HepG2 (cell line): Measurements from ENCODE around the gene DNMT1. TPM values are rescaled to one million over a fixed set of nuclear protein-coding genes. Genes with fewer than 3 reads are reported as not detected.

Source experiments
- ATAC-seq: fragments of 200-7000 bp; cut with Tn5 transposase; 3 replicates; pipeline ENCODE4 v1.9.1; 2020; ENCODE audit warnings: mild to moderate bottlenecking, moderate library complexity
- BruUV-seq: library from RNA; stranded (reverse); fragments of 400-500 nt; replicated peaks from 2 replicates; lab custom pipeline; 2021; lab: Mats Ljungman, UMichigan
- CTCF ChIA-PET: fragments of 300-600 bp; formaldehyde crosslinking; extraction: SDS; loops from one replicate; lab custom pipeline; 2021; ENCODE audit warnings: low total read pairs, inconsistent platforms, low intra/inter-chr PET ratio; lab: Yijun Ruan, JAX
- POLR2A ChIA-PET: fragments of 350-600 bp; sonication (Branson Sonifier 250); formaldehyde crosslinking; loops from one replicate; lab custom pipeline; 2020; ENCODE audit warnings: antibody characterized with exemption, inconsistent platforms; lab: Yijun Ruan, JAX
- DNase-seq: peaks from one replicate; pipeline ENCODE4 v3.0.0-alpha.2; 2015; ENCODE audit warnings: low spot score
- FAIRE-seq: peaks from 3 replicates; lab custom pipeline; 2011; peaks lifted over from hg19 to GRCh38; lab: Jason Lieb, UNC
- H2AFZ ChIP-seq: one replicate; pipeline ENCODE4 v1.6.1; 2011; ENCODE audit warnings: low read length, inconsistent platforms
- H3K27ac ChIP-seq: fragments of 300-600 bp; 3 replicates; pipeline ENCODE4 v1.8.0; 2011; ENCODE audit warnings: mixed run types, mild to moderate bottlenecking, mixed read lengths, low read length, inconsistent platforms; ENCODE audit not compliant: insufficient read depth; ENCODE audit errors: extremely low read length
- H3K27me3 ChIP-seq, 2 experiments: fragments of 200-600 bp in 1 of 2; 2 replicates in 1 of 2; 3 replicates in 1 of 2; pipeline versions ENCODE4 v1.6.0 to v1.8.0; 2011; ENCODE audit warnings: low read length in 2 of 2, mild to moderate bottlenecking in 2 of 2, moderate library complexity in 2 of 2, inconsistent platforms in 1 of 2; ENCODE audit not compliant: insufficient read depth in 2 of 2, control insufficient read depth in 1 of 2
- H3K36me3 ChIP-seq, 2 experiments: fragments of 200-600 bp in 1 of 2; replicated peaks in 1 of 2; 2 replicates in 1 of 2; 3 replicates in 1 of 2; pipeline versions ENCODE4 v1.5.1 to v1.8.0; 2011; ENCODE audit warnings: low read length in 2 of 2, inconsistent platforms in 1 of 2; ENCODE audit not compliant: insufficient read depth in 2 of 2, control insufficient read depth in 1 of 2
- H3K4me1 ChIP-seq: 2 replicates; pipeline ENCODE4 v1.5.1; 2012; ENCODE audit warnings: low read length, inconsistent platforms; ENCODE audit not compliant: insufficient read depth
- H3K4me2 ChIP-seq: 2 replicates; pipeline ENCODE4 v1.6.0; 2011; ENCODE audit warnings: low read depth, low read length, inconsistent platforms
- H3K4me3 ChIP-seq, 3 experiments: fragments of 200-600 bp in 1 of 3; sonication (generic), shearing (Covaris generic) in 1 of 3; replicated peaks in 1 of 3; 2 replicates each; pipeline ENCODE4 v1.5.1; 2011 to 2016; ENCODE audit warnings: low read length in 3 of 3, inconsistent platforms in 2 of 3, low read depth in 2 of 3, mild to moderate bottlenecking in 2 of 3, control low read depth in 1 of 3, mixed read lengths in 1 of 3; ENCODE audit not compliant: insufficient read depth in 1 of 3
- H3K79me2 ChIP-seq: one replicate; pipeline ENCODE4 v1.6.1; 2011; ENCODE audit warnings: low read length, inconsistent platforms; ENCODE audit not compliant: insufficient read depth
- H3K9ac ChIP-seq: 2 replicates; pipeline ENCODE4 v1.6.0; 2011; ENCODE audit warnings: mild to moderate bottlenecking, low read depth, low read length, inconsistent platforms; ENCODE audit not compliant: insufficient read depth
- H3K9me3 ChIP-seq: 2 replicates; pipeline ENCODE4 v1.5.1; 2012; ENCODE audit warnings: mild to moderate bottlenecking, low read length
- H4K20me1 ChIP-seq: 2 replicates; pipeline ENCODE4 v1.6.0; 2011; ENCODE audit warnings: inconsistent platforms, mild to moderate bottlenecking, low read length, moderate library complexity; ENCODE audit not compliant: insufficient read depth
- HOXA5 ChIP-seq: sonication (generic); formaldehyde crosslinking; IDR thresholded peaks from 2 replicates; pipeline ENCODE4 v1.4.0; 2020; ENCODE audit warnings: missing genetic modification reagents
- IRF2 ChIP-seq: IDR thresholded peaks from 2 replicates; pipeline ENCODE4 v1.6.1; 2018; ENCODE audit warnings: missing genetic modification reagents, missing compliant biosample characterization
- JUN ChIP-seq: sonication (generic); formaldehyde crosslinking; IDR thresholded peaks from 2 replicates; pipeline ENCODE4 v1.4.0; 2020; ENCODE audit warnings: mild to moderate bottlenecking, missing genetic modification reagents
- KDM2A ChIP-seq: sonication (generic); formaldehyde crosslinking; IDR thresholded peaks from 2 replicates; pipeline ENCODE4 v1.4.0; 2020; ENCODE audit warnings: low read depth, missing genetic modification reagents, borderline replicate concordance
- MIER2 ChIP-seq: IDR thresholded peaks from 2 replicates; pipeline ENCODE4 v1.6.1; 2016; ENCODE audit warnings: missing biosample characterization, missing genetic modification reagents
- SOX13 ChIP-seq, 3 experiments: fragments of 450-650 bp in 1 of 3; sonication (generic) in 1 of 3; formaldehyde crosslinking in 1 of 3; IDR thresholded peaks in 2 of 3; conservative IDR thresholded peaks in 1 of 3; 2 replicates each; pipeline versions ENCODE4 v1.5.0 to v1.6.1; 2016 to 2020; ENCODE audit warnings: antibody characterized with exemption in 1 of 3, mild to moderate bottlenecking in 1 of 3, missing compliant biosample characterization in 1 of 3, missing genetic modification reagents in 1 of 3, moderate library complexity in 1 of 3
- SP5 ChIP-seq: IDR thresholded peaks from 2 replicates; pipeline ENCODE4 v1.6.1; 2016; ENCODE audit warnings: low read depth, borderline replicate concordance
- SSRP1 ChIP-seq: IDR thresholded peaks from 2 replicates; pipeline ENCODE4 v1.6.1; 2016; ENCODE audit warnings: control low read depth
- TBX3 ChIP-seq: fragments of 450-650 bp; IDR thresholded peaks from 2 replicates; pipeline ENCODE4 v1.6.1; 2017; ENCODE audit warnings: antibody characterized with exemption, mild to moderate bottlenecking, inconsistent platforms, borderline replicate concordance
- ZKSCAN5 ChIP-seq: sonication (generic); formaldehyde crosslinking; IDR thresholded peaks from 2 replicates; pipeline ENCODE4 v1.5.1; 2020; ENCODE audit warnings: mild to moderate bottlenecking, missing genetic modification reagents
- ZNF350 ChIP-seq: sonication (generic); formaldehyde crosslinking; IDR thresholded peaks from 2 replicates; pipeline ENCODE4 v1.4.0; 2020; ENCODE audit warnings: mild to moderate bottlenecking, low read depth, missing genetic modification reagents, borderline replicate concordance
- WGBS: methylation state at CpG from one replicate; pipeline ENCODE4 v1.1.6; 2017; ENCODE audit warnings: low lambda C conversion rate; 5-methylcytosine and 5-hydroxymethylcytosine counted together
- in situ Hi-C: cut with HindIII; loops from 2 replicates; pipeline ENCODE4 v1.10.0; 2017; ENCODE audit warnings: low pct_unique_long_range_greater_than_20kb; ENCODE audit not compliant: extremely low pct_ligation_motif_present
- intact Hi-C: fragments of 100-400 bp; cut with micrococcal nuclease; formaldehyde crosslinking; loops from one replicate; pipeline ENCODE4 v1.10.0; 2022; ENCODE audit not compliant: unreplicated experiment
- polyA plus RNA-seq, 8 experiments: library from polyadenylated mRNA; depleted of rRNA in 3 of 8; stranded (reverse) in 7 of 8; unstranded in 1 of 8; fragments of >200 nt; fragmentation: Illumina TruSeq in 4 of 8; extraction: Trizol in 4 of 8; gene quantifications; 2 replicates each; pipeline versions ENCODE4 v1.2.1 to v1.2.3, GENCODE V29; 2011 to 2016; ENCODE audit warnings: low read depth in 4 of 8, missing spikeins in 1 of 8, mixed read lengths in 1 of 8; ENCODE audit not compliant: insufficient read depth in 1 of 8
- total RNA-seq, 5 experiments: library from RNA; depleted of rRNA; stranded (reverse); fragments of >200 nt; fragmentation: Illumina TruSeq; extraction: Trizol; gene quantifications; 2 replicates each; pipeline ENCODE4 v1.2.3, GENCODE V29; 2016; ENCODE audit warnings: low read depth in 1 of 5
- TF ChIP-seq, protein P1 (sequence below): sonication (generic); formaldehyde crosslinking; IDR thresholded peaks from 2 replicates; pipeline ENCODE4 v1.5.0; 2020; ENCODE audit warnings: mild to moderate bottlenecking, missing genetic modification reagents
- TF ChIP-seq, protein P2 (sequence below): sonication (generic); formaldehyde crosslinking; IDR thresholded peaks from 2 replicates; pipeline ENCODE4 v1.5.1; 2020; ENCODE audit warnings: mild to moderate bottlenecking, missing genetic modification reagents
- TF ChIP-seq, protein P3 (sequence below): IDR thresholded peaks from 2 replicates; pipeline ENCODE4 v1.6.1; 2016; ENCODE audit warnings: missing compliant biosample characterization, missing genetic modification reagents, borderline replicate concordance

The DNMT1 gene
- total and polyA plus RNA-seq, 2 of the 13 experiments (the other 11 are each of a cell fraction or from before 2014, with no cell fraction given), result 31.2 to 91.1 TPM

DNA sequence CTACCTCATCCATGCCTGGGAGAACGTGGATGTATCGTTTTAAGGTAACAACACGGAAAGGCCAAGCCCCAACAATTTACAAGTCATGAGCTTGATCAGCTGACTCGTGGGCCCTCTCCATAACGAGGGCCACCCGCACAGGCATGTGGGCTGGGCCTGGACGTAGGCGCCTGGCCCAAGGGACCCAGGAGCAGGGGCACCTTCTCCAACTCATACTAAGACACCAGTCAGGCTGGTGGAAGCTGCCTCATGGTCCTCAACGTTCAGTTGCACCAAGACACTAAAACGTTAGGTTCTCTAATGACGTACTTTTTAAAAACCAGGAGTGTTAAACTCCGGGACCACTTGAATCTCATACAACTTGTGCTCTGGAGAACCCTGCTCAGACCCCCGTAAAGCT lies 53.3 kb downstream of the DNMT1 start:
- Histone ChIP-seq H3K4me1 (no peaks in the 10 kb centered on the region), H3K4me2 (no peak overlapping the region), H3K9me3 (no peaks in the 10 kb centered on the region), H3K9ac (no peak overlapping the region), H4K20me1 (no peaks in the 10 kb centered on the region), H2AFZ (no peak overlapping the region), H3K36me3 (peaks cover 49 to 92% of the 10 kb centered on the region in 2 experiments), H3K27ac (no peak overlapping the region), H3K4me3 (no peak overlapping the region), H3K27me3 (no peaks in the 10 kb centered on the region), H3K79me2 (no peaks in the 10 kb centered on the region)
- ChIA-PET CTCF (no interaction called here), POLR2A (no interaction called here)
- WGBS, result 93% methylated on average over 9 of the region's 13 CpGs
- FAIRE-seq (no peak), ATAC-seq (no peak), DNase-seq (no peak)
- in situ Hi-C loops (no loop called here), intact Hi-C loops (no loop called here)
- no peak for TF ChIP-seq MIER2 (CRISPR knock-in tag)
- TF ChIP-seq SP5, result no peak
- TF ChIP-seq HOXA5 (CRISPR knock-in tag), result no peak
- TF ChIP-seq, protein P1, sequence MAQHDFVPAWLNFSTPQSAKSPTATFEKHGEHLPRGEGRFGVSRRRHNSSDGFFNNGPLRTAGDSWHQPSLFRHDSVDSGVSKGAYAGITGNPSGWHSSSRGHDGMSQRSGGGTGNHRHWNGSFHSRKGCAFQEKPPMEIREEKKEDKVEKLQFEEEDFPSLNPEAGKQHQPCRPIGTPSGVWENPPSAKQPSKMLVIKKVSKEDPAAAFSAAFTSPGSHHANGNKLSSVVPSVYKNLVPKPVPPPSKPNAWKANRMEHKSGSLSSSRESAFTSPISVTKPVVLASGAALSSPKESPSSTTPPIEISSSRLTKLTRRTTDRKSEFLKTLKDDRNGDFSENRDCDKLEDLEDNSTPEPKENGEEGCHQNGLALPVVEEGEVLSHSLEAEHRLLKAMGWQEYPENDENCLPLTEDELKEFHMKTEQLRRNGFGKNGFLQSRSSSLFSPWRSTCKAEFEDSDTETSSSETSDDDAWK (CRISPR knock-in tag), result no peak
- no peak for TF ChIP-seq TBX3
- TF ChIP-seq, protein P2, sequence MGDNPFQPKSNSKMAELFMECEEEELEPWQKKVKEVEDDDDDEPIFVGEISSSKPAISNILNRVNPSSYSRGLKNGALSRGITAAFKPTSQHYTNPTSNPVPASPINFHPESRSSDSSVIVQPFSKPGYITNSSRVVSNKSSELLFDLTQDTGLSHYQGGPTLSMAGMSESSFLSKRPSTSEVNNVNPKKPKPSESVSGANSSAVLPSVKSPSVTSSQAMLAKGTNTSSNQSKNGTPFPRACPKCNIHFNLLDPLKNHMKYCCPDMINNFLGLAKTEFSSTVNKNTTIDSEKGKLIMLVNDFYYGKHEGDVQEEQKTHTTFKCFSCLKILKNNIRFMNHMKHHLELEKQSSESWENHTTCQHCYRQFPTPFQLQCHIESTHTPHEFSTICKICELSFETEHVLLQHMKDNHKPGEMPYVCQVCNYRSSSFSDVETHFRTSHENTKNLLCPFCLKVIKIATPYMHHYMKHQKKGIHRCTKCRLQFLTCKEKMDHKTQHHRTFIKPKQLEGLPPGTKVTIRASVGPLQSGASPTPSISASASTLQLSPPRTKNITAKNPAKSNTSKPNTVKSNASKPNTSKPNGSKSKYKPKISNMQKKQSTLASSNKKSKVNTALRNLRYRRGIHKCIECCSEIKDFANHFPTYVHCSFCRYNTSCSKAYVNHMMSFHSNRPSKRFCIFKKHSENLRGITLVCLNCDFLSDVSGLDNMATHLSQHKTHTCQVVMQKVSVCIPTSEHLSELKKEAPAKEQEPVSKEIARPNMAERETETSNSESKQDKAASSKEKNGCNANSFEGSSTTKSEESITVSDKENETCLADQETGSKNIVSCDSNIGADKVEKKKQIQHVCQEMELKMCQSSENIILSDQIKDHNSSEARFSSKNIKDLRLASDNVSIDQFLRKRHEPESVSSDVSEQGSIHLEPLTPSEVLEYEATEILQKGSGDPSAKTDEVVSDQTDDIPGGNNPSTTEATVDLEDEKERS (CRISPR knock-in tag), result no peak
- no peak for TF ChIP-seq ZNF350
- TF ChIP-seq ZKSCAN5 (CRISPR knock-in tag), result no peak
- no peak for TF ChIP-seq JUN (CRISPR knock-in tag)
- no peak for TF ChIP-seq SSRP1 (CRISPR knock-in tag)
- TF ChIP-seq KDM2A, result no peak
- no peak for TF ChIP-seq IRF2 (CRISPR knock-in tag)
- TF ChIP-seq SOX13 (IDR thresholded peaks at IDR 0.05), result no peak
- TF ChIP-seq SOX13 (CRISPR knock-in tag; conservative IDR thresholded peaks at IDR 0.05 in 1 of 2, IDR thresholded peaks at IDR 0.05 in 1 of 2), result no peak
- TF ChIP-seq, protein P3, sequence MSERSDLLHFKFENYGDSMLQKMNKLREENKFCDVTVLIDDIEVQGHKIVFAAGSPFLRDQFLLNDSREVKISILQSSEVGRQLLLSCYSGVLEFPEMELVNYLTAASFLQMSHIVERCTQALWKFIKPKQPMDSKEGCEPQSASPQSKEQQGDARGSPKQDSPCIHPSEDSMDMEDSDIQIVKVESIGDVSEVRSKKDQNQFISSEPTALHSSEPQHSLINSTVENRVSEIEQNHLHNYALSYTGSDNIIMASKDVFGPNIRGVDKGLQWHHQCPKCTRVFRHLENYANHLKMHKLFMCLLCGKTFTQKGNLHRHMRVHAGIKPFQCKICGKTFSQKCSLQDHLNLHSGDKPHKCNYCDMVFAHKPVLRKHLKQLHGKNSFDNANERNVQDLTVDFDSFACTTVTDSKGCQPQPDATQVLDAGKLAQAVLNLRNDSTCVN (CRISPR knock-in tag), result no peak
- BruUV-seq, result TSS peak; percentile 42
